Lung (tissue), 12 donors: Measurements from ENCODE around the gene PSMD8. TPM values are rescaled to one million over a fixed set of nuclear protein-coding genes. Genes with fewer than 3 reads are reported as not detected.
A peak's percentile ranks its signal among the peaks of the same experiment; 100 is the strongest.

ENCODE experiments used
- ATAC-seq: fragments of 200-7000 bp; cut with Tn5 transposase; one replicate; pipeline ENCODE4 v1.9.1; 2020; ENCODE audit warnings: moderate number of reproducible peaks; ENCODE audit not compliant: insufficient read depth, low FRiP score
- DNase-seq, 3 donors: peaks; one replicate each; pipeline ENCODE4 v3.0.0-alpha.2; 2013 to 2017
- H3K27ac ChIP-seq, 2 donors: one replicate each; pipeline ENCODE4 v1.5.1; 2013; ENCODE audit warnings: mild to moderate bottlenecking in 2 of 2, moderate library complexity in 2 of 2, control low read depth in 1 of 2, inconsistent platforms in 1 of 2, low read depth in 1 of 2, low read length in 1 of 2
- H3K27me3 ChIP-seq, 3 donors: one replicate each; pipeline ENCODE4 v1.5.1; 2013; ENCODE audit warnings: low read length in 2 of 3; ENCODE audit not compliant: control insufficient read depth in 3 of 3, insufficient read depth in 3 of 3
- H3K36me3 ChIP-seq, 4 donors: one replicate each; pipeline ENCODE4 v1.5.1; 2013; ENCODE audit warnings: low read length in 4 of 4, mild to moderate bottlenecking in 1 of 4, moderate library complexity in 1 of 4; ENCODE audit not compliant: control insufficient read depth in 4 of 4, insufficient read depth in 4 of 4
- H3K4me1 ChIP-seq, 5 donors: one replicate each; pipeline ENCODE4 v1.5.1; 2013; ENCODE audit warnings: low read length in 5 of 5, mild to moderate bottlenecking in 2 of 5, moderate library complexity in 1 of 5; ENCODE audit not compliant: control insufficient read depth in 5 of 5, insufficient read depth in 5 of 5
- H3K4me3 ChIP-seq: one replicate; pipeline ENCODE4 v1.5.1; 2013; ENCODE audit warnings: mild to moderate bottlenecking, control low read depth, moderate library complexity
- H3K9ac ChIP-seq, 2 donors: one replicate each; pipeline ENCODE4 v1.5.1; 2013; ENCODE audit warnings: low read length in 2 of 2, control low read depth in 1 of 2; ENCODE audit not compliant: insufficient read depth in 1 of 2
- H3K9me3 ChIP-seq, 4 donors: one replicate each; pipeline ENCODE4 v1.5.1; 2013; ENCODE audit warnings: low read length in 3 of 4, mild to moderate bottlenecking in 1 of 4, moderate library complexity in 1 of 4; ENCODE audit not compliant: control insufficient read depth in 4 of 4, insufficient read depth in 3 of 4
- WGBS, 2 donors: extraction: QIAGEN DNeasy Blood & Tissue Kit; methylation state at CpG; one replicate each; pipeline ENCODE4 v1.1.7; 2013; 5-methylcytosine and 5-hydroxymethylcytosine counted together
- polyA plus RNA-seq, 2 donors: library from polyadenylated mRNA; stranded (reverse); fragments of 200-250 nt; gene quantifications; one replicate each; pipeline ENCODE4 v1.2.1, GENCODE V29; 2013
- total RNA-seq, 2 donors: library from RNA; depleted of rRNA in 1 of 2; stranded (reverse); fragments of >200 nt in 1 of 2; gene quantifications; one replicate each; pipeline ENCODE4 v1.2.1, GENCODE V29; 2014 to 2021
- TF ChIP-seq, protein P1 (sequence below): IDR thresholded peaks from 2 replicates; pipeline ENCODE4 v1.5.1; 2012; ENCODE audit warnings: mild to moderate bottlenecking; ENCODE audit errors: control extremely low read depth, extremely low read depth
- donor health status: control.
- donor health status: control.
- donor health status: Bipolar disorder and iron deficiency.
- donor health status: healthy.
- donor health status: DM: yes; HTN: yes; CAD: no.

Gene PSMD8
- total and polyA plus RNA-seq, 4 donors: 65.4 to 233 (median 149) TPM

DNA sequence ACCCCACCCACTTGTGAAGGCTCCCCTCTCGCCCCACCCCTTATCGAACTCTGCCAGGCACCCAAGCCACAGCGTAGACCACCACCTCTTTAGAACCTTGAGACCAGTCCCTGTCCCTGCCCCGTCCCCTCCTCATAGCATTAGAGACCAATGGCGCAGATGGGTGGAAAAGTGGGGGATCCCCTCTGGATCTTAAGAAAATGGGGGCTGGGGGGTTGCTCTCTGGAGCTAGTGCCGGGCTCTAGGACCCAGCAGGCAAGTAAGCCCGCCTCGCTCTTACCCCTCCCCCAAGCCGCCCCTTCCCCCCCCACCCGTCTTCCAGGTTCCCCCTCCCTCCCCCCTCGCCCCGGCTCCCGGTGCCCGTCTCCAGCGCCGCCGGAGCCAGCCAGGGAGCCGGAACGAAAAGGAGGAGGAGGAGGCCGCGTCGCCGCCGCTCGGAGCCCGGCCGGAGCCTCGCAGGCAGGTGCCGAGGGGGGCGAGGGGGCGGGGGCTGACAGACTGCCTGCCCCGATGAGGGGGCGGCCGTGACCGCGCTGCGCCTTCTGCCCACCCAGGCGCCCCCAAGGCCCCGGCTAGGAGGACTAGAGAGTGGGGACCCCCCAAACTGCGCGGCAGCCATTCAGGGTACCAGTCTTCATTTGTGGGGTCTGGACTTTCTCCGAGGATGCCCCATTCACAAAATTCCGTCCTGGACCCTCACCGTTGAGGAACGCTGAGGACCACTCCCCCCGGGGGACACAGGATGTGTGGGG is 14.2 kb downstream of the PSMD8 start, which contains the start of gene SPRED3:
Gene SPRED3 (plus strand): TSS at position 349 of the 752 bp plus-strand sequence. CDS start 1,606 bp downstream, outside the sequence.
- H3K27me3 ChIP-seq: peaks cover 0 to 78% (median 43%) of the 10 kb centered on the region in 3 donors
- H3K9ac ChIP-seq: no peak within 1 kb of the TSS
- H3K36me3 ChIP-seq: peaks cover 0 to 11% (median 7%) of the 10 kb centered on the region in 4 donors
- no peak for ATAC-seq
- peaks cover 0 to 18% (median 0%) of the 10 kb centered on the region in 5 donors for H3K4me1 ChIP-seq
- peak within 1 kb of the TSS; percentile 32 for H3K4me3 ChIP-seq
- WGBS, 2 donors: 1% methylated on average over 35 to 45 of the region's 46 CpGs
- TF ChIP-seq, protein P1, sequence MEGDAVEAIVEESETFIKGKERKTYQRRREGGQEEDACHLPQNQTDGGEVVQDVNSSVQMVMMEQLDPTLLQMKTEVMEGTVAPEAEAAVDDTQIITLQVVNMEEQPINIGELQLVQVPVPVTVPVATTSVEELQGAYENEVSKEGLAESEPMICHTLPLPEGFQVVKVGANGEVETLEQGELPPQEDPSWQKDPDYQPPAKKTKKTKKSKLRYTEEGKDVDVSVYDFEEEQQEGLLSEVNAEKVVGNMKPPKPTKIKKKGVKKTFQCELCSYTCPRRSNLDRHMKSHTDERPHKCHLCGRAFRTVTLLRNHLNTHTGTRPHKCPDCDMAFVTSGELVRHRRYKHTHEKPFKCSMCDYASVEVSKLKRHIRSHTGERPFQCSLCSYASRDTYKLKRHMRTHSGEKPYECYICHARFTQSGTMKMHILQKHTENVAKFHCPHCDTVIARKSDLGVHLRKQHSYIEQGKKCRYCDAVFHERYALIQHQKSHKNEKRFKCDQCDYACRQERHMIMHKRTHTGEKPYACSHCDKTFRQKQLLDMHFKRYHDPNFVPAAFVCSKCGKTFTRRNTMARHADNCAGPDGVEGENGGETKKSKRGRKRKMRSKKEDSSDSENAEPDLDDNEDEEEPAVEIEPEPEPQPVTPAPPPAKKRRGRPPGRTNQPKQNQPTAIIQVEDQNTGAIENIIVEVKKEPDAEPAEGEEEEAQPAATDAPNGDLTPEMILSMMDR: no peak
- H3K27ac ChIP-seq: peak within 1 kb of the TSS; percentile 18 to 47
- peaks cover 0 to 5% (median 0%) of the 10 kb centered on the region in 4 donors for H3K9me3 ChIP-seq
- DNase-seq: peak in 1 of 3 donors; percentile 18

DNA sequence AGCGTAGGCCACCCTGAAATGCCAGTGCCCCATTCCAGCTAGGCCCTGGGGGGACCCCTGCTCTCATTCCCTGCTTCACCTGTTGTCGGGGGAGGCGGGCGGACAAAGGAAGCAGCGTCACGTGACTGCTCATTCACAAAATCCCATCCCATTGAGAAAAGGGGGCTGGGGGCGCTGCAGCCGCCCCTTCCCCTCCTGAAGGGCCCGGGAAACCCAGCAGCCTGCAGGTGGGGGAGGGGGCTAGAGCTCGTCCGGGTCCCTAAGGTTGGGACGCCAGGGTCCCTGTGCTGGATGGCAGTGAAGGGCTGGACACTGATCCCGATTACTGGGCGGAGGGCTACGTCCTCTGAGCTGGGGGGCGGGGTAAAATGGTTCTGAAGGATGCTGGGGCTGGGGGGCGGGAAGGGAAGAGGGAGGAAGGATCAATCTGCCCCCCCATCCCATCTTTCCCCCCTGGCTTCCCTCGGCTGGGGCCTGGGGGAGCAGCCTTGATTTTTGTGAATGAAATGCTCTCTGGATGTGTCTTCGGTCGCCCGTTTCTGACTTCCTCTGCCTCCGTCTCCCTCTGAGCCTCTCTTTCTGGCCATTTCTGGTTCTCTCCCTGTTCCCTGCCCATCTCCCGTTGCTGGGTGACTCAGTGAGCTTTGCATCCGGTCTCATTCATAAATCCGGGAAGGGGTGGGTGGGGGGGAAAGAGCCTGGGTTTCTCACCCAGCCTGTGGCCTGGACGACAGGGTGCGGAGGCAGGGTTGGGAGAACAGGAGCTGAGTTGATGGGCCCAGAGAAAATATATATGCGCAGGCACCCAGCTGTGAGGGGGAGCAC is 14.9 kb downstream of the PSMD8 start:
- ATAC-seq (no peak), DNase-seq (no peak)
- WGBS, 2 donors: 4 to 7% methylated on average over 25 to 27 of the region's 28 CpGs
- Histone ChIP-seq H3K27ac (peak overlapping the region in 1 of 2 donors; percentile 47), H3K27me3 (peaks cover 0 to 81% (median 46%) of the 10 kb centered on the region in 3 donors), H3K4me1 (peaks cover 0 to 18% (median 0%) of the 10 kb centered on the region in 5 donors), H3K4me3 (peak overlapping the region; percentile 0), H3K36me3 (peaks cover 0 to 7% (median 2%) of the 10 kb centered on the region in 4 donors), H3K9ac (no peak overlapping the region), H3K9me3 (peaks cover 0 to 6% (median 0%) of the 10 kb centered on the region in 4 donors)
- TF ChIP-seq, protein P1: no peak

DNA sequence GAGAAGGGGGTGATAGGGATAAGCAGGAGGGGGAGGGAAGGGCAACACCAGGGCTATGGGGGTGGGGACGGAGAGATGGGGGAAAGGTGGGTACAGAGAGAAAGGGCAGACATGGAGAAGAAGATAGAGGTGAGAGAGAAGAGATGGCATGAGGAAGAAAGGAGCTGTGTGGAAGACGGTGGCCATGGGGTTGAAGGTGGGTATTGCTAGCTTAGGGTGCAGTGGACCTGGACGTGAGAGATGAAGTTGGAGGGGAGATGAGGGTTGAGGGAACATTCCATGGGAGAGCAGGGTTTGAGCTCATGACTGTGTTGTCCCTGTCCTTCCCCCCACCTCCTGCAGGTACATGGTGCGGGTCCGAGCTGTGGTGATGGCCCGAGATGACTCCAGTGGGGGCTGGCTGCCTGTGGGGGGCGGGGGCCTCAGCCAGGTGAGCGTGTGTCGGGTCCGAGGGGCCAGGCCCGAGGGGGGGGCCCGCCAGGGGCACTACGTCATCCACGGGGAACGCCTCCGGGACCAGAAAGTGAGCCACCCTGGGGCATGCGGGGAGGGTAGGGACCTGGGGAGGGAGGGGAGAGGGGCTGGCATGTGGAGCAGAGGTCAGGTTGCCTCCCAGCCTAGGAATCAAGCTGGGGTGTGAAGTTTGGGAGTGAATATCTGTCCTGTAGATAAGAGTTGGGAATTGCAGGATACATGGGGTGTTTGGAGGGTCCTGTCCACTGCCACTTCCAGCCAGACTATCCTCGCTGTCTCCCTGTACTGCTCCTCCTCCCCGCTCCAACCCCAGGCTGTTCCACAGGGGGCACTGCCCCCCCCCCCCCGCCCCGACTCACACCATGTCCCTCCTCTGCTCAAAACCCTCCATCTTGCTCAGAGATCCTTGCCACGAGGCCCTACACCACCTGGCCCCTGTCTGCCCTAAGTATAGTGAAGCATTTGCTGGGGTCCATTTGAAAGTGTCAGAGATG is 15.9 kb downstream of the PSMD8 start:
- Histone ChIP-seq H3K27me3 (peaks cover under 1 to 81% (median 46%) of the 10 kb centered on the region in 3 donors), H3K4me3 (no peak overlapping the region), H3K9ac (no peak overlapping the region), H3K4me1 (peaks cover 0 to 18% (median 0%) of the 10 kb centered on the region in 5 donors), H3K36me3 (peaks cover 0 to under 1% (median 0%) of the 10 kb centered on the region in 4 donors), H3K27ac (no peak overlapping the region), H3K9me3 (peaks cover 0 to 7% (median 0%) of the 10 kb centered on the region in 4 donors)
- WGBS, 2 donors: 42 to 49% methylated on average over 21 of the region's 22 CpGs
- no peak for DNase-seq
- ATAC-seq: no peak
- TF ChIP-seq, protein P1: no peak
